A549 (cell line): ENCODE results near the gene PLCB3.

Source experiments
- CHD4 ChIP-seq: fragments of 200-600 bp; sonication (generic); IDR thresholded peaks from 2 replicates; pipeline ENCODE4 v1.6.1; 2016; ENCODE audit warnings: antibody characterized with exemption, mild to moderate bottlenecking, borderline replicate concordance
- EP300 ChIP-seq, 2 experiments: fragments of >200 bp; sonication (Bioruptor Twin); formaldehyde crosslinking; IDR thresholded peaks; 2 replicates in 1 of 2; 3 replicates in 1 of 2; pipeline ENCODE4 v1.6.1; 2016 to 2017
- GATA3 ChIP-seq: IDR thresholded peaks from 2 replicates; pipeline ENCODE4 v1.6.1; 2012; ENCODE audit warnings: borderline replicate concordance
- JUNB ChIP-seq: fragments of >200 bp; sonication (Bioruptor Twin); formaldehyde crosslinking; IDR thresholded peaks from 2 replicates; pipeline ENCODE4 v1.6.1; 2016
- KDM1A ChIP-seq: fragments of 200-600 bp; sonication (generic); IDR thresholded peaks from 2 replicates; pipeline ENCODE4 v1.6.1; 2016; ENCODE audit warnings: low read depth, mild to moderate bottlenecking
- MAFK ChIP-seq: fragments of 450-650 bp; IDR thresholded peaks from 2 replicates; pipeline ENCODE4 v1.6.1; 2014; ENCODE audit not compliant: partially characterized antibody
- RCOR1 ChIP-seq: fragments of 150-350 bp; IDR thresholded peaks from 2 replicates; pipeline ENCODE4 v1.6.1; 2014; ENCODE audit warnings: antibody characterized with exemption, low read length, low read depth
- RNF2 ChIP-seq: fragments of 200-600 bp; sonication (generic); IDR thresholded peaks from 2 replicates; pipeline ENCODE4 v1.6.1; 2016; ENCODE audit warnings: low read depth, mild to moderate bottlenecking, antibody characterized with exemption, moderate library complexity, borderline replicate concordance
- TF ChIP-seq, protein P1 (sequence below): fragments of 150-350 bp; IDR thresholded peaks from 2 replicates; pipeline ENCODE4 v1.6.1; 2014; ENCODE audit warnings: low read depth, mild to moderate bottlenecking, low read length
- TF ChIP-seq, protein P2 (sequence below): fragments of 450-650 bp; IDR thresholded peaks from 2 replicates; pipeline ENCODE4 v1.6.1; 2014; ENCODE audit warnings: antibody characterized with exemption
- TF ChIP-seq, protein P3 (sequence below): fragments of >200 bp; sonication (Bioruptor Twin); formaldehyde crosslinking; IDR thresholded peaks from 3 replicates; pipeline ENCODE4 v1.5.1; 2016

DNA sequence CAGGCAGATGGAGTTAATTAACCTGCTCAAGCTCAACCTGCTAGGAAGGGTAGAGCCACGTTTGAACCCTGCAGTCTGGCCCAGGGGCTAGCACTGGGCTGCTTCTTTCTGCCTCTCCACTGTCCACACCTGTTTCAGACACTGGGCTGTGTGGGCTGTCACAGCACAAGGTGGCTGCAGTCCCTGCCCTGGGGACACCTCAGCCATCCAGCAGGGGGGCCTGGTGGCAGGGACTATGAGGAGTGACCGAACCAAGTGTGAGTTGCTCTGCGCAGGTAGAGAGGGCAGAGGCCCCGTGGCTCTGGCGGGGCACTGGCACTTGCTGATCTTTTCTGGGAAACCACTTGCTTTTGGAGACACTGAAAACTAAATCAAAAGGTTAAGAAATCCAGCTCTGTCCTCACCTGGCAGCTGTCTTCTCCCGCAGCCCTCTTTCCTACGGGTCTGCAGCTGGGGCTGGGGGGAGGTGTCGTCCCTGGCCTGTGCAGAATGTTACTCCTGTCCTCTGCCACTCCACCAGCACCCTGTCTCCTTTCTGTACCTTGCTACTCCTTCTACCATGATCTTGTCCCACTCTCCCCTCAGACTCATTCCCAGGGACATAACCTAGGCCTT is 27.4 kb downstream of the PLCB3 start:
- TF ChIP-seq JUNB (no peak), CHD4 (no peak), MAFK (no peak), RNF2 (no peak), GATA3 (no peak), EP300 (IDR thresholded peaks at IDR 0.05) (no peak), KDM1A (no peak), RCOR1 (no peak)
- TF ChIP-seq, protein P1, sequence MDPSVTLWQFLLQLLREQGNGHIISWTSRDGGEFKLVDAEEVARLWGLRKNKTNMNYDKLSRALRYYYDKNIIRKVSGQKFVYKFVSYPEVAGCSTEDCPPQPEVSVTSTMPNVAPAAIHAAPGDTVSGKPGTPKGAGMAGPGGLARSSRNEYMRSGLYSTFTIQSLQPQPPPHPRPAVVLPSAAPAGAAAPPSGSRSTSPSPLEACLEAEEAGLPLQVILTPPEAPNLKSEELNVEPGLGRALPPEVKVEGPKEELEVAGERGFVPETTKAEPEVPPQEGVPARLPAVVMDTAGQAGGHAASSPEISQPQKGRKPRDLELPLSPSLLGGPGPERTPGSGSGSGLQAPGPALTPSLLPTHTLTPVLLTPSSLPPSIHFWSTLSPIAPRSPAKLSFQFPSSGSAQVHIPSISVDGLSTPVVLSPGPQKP = no peak
- TF ChIP-seq, protein P2, sequence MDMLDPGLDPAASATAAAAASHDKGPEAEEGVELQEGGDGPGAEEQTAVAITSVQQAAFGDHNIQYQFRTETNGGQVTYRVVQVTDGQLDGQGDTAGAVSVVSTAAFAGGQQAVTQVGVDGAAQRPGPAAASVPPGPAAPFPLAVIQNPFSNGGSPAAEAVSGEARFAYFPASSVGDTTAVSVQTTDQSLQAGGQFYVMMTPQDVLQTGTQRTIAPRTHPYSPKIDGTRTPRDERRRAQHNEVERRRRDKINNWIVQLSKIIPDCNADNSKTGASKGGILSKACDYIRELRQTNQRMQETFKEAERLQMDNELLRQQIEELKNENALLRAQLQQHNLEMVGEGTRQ = no peak
- TF ChIP-seq, protein P3, sequence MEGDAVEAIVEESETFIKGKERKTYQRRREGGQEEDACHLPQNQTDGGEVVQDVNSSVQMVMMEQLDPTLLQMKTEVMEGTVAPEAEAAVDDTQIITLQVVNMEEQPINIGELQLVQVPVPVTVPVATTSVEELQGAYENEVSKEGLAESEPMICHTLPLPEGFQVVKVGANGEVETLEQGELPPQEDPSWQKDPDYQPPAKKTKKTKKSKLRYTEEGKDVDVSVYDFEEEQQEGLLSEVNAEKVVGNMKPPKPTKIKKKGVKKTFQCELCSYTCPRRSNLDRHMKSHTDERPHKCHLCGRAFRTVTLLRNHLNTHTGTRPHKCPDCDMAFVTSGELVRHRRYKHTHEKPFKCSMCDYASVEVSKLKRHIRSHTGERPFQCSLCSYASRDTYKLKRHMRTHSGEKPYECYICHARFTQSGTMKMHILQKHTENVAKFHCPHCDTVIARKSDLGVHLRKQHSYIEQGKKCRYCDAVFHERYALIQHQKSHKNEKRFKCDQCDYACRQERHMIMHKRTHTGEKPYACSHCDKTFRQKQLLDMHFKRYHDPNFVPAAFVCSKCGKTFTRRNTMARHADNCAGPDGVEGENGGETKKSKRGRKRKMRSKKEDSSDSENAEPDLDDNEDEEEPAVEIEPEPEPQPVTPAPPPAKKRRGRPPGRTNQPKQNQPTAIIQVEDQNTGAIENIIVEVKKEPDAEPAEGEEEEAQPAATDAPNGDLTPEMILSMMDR = no peak
